ENCODE data around the gene ZDHHC11. TPM values are rescaled to one million over a fixed set of nuclear protein-coding genes. Genes with fewer than 3 reads are reported as not detected.

Gene ZDHHC11
- total RNA-seq, 2 experiments from 2014 or later: 13.3 to 18.3 TPM

GRCh38 chr5:892394-893136 is 41.8 kb upstream of the ZDHHC11 start, which contains the start of the genes BRD9 and TRIP13:
Gene BRD9, minus strand, starts transcription at chr5:892801. Its CDS starts 144 bp downstream, at chr5:892657.
Gene TRIP13, plus strand, starts transcription at chr5:892884. Its CDS starts 115 bp downstream, at chr5:892999.
- peaks cover 34% of the 10 kb centered on the region for H3K36me3 Mint-ChIP-seq (ENCODE audit: low read depth)
- H3K27ac ChIP-seq (ENCODE audit: low read depth in 1 of 2, low read length in 2 of 2): peak within 1 kb of the TSS; percentile 48 to 67
- peak within 1 kb of the TSS; percentile 90 for H3K27ac Mint-ChIP-seq
- TF ChIP-seq CTCF (IDR thresholded peaks at IDR 0.05): no peak
- H3K9me3 Mint-ChIP-seq: no peaks in the 10 kb centered on the region
- H3K36me3 ChIP-seq (ENCODE audit: insufficient read depth, low read length): peaks cover 38% of the 10 kb centered on the region
- no peaks in the 10 kb centered on the region for H3K27me3 ChIP-seq (ENCODE audit: control insufficient read depth in 1 of 2, insufficient read depth in 2 of 2, low read length in 2 of 2)
- CTCF ChIA-PET: interaction anchor here (1.2 kb wide), 1 partner anchor 11 kb away, joined by 6 read pairs; no protein-coding TSS in a partner anchor
- H3K9me3 ChIP-seq (ENCODE audit: control insufficient read depth in 1 of 2, insufficient read depth in 1 of 2, low read length in 2 of 2): no peaks in the 10 kb centered on the region
- H3K4me1 Mint-ChIP-seq (ENCODE audit: low read depth): peaks cover 25% of the 10 kb centered on the region
- ATAC-seq (ENCODE audit: poor library complexity): peak; percentile 95
- POLR2A ChIA-PET: interaction anchor here (0.6 to 1.3 kb wide), 8 partner anchors 10 to 494 kb away, joined by 3 to 5 read pairs (median 3); partner anchors contain the start of gene TPPP
- DNase-seq: peak; percentile 69 to 93 (median 80)
- no peaks in the 10 kb centered on the region for H3K27me3 Mint-ChIP-seq
- H3K4me1 ChIP-seq (ENCODE audit: insufficient read depth, low read length): peaks cover 30% of the 10 kb centered on the region
- H3K4me3 ChIP-seq (ENCODE audit: low read length): peak within 1 kb of the TSS; percentile 95
- H3K4me3 Mint-ChIP-seq: peak within 1 kb of the TSS; percentile 92
- intact Hi-C loops (cut with DNase I, micrococcal nuclease): loop anchor here in 1 of 2 experiments (2.0 to 10.0 kb wide), 6 partner anchors 110 to 910 kb away; partner anchors contain the start of genes CEP72, EXOC3, NDUFS6 and ZDHHC11B

- Mint-ChIP-seq H3K36me3 (ENCODE audit: low read depth) (peaks cover 40% of the 10 kb centered on the region), H3K9me3 (no peaks in the 10 kb centered on the region), H3K27me3 (no peaks in the 10 kb centered on the region), H3K27ac (peak overlapping the region; percentile 90), H3K4me1 (ENCODE audit: low read depth) (peaks cover 30% of the 10 kb centered on the region), H3K4me3 (peak overlapping the region; percentile 92)
- ATAC-seq (ENCODE audit: poor library complexity) (peak; percentile 4), DNase-seq (peak in 4 of 14 experiments; percentile 5 to 29 (median 14))
- H3K27me3 ChIP-seq (ENCODE audit: control insufficient read depth in 1 of 2, insufficient read depth in 2 of 2, low read length in 2 of 2): no peaks in the 10 kb centered on the region
- peaks cover 30% of the 10 kb centered on the region for H3K4me1 ChIP-seq (ENCODE audit: insufficient read depth, low read length)
- intact Hi-C loops (cut with DNase I, micrococcal nuclease): loop anchor here in 1 of 2 experiments (2.0 to 10.0 kb wide), 6 partner anchors 110 to 910 kb away; partner anchors contain the start of genes CEP72, EXOC3, NDUFS6 and ZDHHC11B
- H3K27ac ChIP-seq (ENCODE audit: low read depth in 1 of 2, low read length in 2 of 2): peak overlapping the region; percentile 48 to 67
- peak overlapping the region; percentile 95 for H3K4me3 ChIP-seq (ENCODE audit: low read length)
- ChIA-PET POLR2A (interaction anchor here (1.0 to 1.3 kb wide), 6 partner anchors 9 to 452 kb away, joined by 3 to 4 read pairs (median 3); partner anchors contain the start of gene TPPP), CTCF (interaction anchor here (1.2 kb wide), 1 partner anchor 11 kb away, joined by 6 read pairs; no protein-coding TSS in a partner anchor)
- H3K9me3 ChIP-seq (ENCODE audit: control insufficient read depth in 1 of 2, insufficient read depth in 1 of 2, low read length in 2 of 2): no peaks in the 10 kb centered on the region
- TF ChIP-seq CTCF (IDR thresholded peaks at IDR 0.05): no peak
- H3K36me3 ChIP-seq (ENCODE audit: insufficient read depth, low read length): peaks cover 44% of the 10 kb centered on the region
These were observed 41.1 kb upstream of the ZDHHC11 start for GRCh38 chr5:891837-892393.

GRCh38 chr5:891117-891836 is 40.5 kb upstream of the ZDHHC11 start:
- peak overlapping the region; percentile 92 for H3K4me3 Mint-ChIP-seq

More at GRCh38 chr5:891117-891836, 40.5 kb upstream of the ZDHHC11 start:
- Mint-ChIP-seq H3K9me3 (no peaks in the 10 kb centered on the region), H3K27me3 (no peaks in the 10 kb centered on the region), H3K27ac (peak overlapping the region; percentile 90), H3K36me3 (ENCODE audit: low read depth) (peaks cover 47% of the 10 kb centered on the region), H3K4me1 (ENCODE audit: low read depth) (peaks cover 30% of the 10 kb centered on the region)
- DNase-seq (no peak), ATAC-seq (ENCODE audit: poor library complexity) (no peak)
- Histone ChIP-seq H3K27ac (ENCODE audit: low read depth in 1 of 2, low read length in 2 of 2) (peak overlapping the region in 1 of 2 donors; percentile 48), H3K27me3 (ENCODE audit: control insufficient read depth in 1 of 2, insufficient read depth in 2 of 2, low read length in 2 of 2) (no peaks in the 10 kb centered on the region), H3K4me3 (ENCODE audit: low read length) (peak overlapping the region; percentile 95), H3K4me1 (ENCODE audit: insufficient read depth, low read length) (peaks cover 30% of the 10 kb centered on the region), H3K36me3 (ENCODE audit: insufficient read depth, low read length) (peaks cover 51% of the 10 kb centered on the region), H3K9me3 (ENCODE audit: control insufficient read depth in 1 of 2, insufficient read depth in 1 of 2, low read length in 2 of 2) (no peaks in the 10 kb centered on the region)
- TF ChIP-seq CTCF (IDR thresholded peaks at IDR 0.05): no peak
- CTCF ChIA-PET: no interaction called here
- intact Hi-C loops (cut with DNase I, micrococcal nuclease): loop anchor here in 1 of 2 experiments (5.0 to 10.0 kb wide), 5 partner anchors 109 to 911 kb away; partner anchors contain the start of genes EXOC3, NDUFS6 and ZDHHC11B
- POLR2A ChIA-PET: interaction anchor here (1.3 kb wide), 1 partner anchor 198 kb away, joined by 3 read pairs; the partner anchor contains the start of gene TPPP

Measured in CD4-positive, alpha-beta T cell (primary cell).